Fibroblast of mammary gland (primary cell): ENCODE results near the gene SH3PXD2B.
"Not testable (repeated sequence)": the region's sequence is repeated elsewhere in the genome, so short reads cannot be mapped to it uniquely, and the experiment has no call there.

Experiments used
- DNase-seq: peaks from one replicate; pipeline ENCODE4 v3.0.0-alpha.2; 2010; ENCODE audit warnings: low read depth
- H3K4me3 ChIP-seq: 2 replicates; pipeline ENCODE4 v1.5.1; 2011; ENCODE audit warnings: low read depth, mild to moderate bottlenecking, low read length, moderate library complexity; ENCODE audit not compliant: control insufficient read depth
- TF ChIP-seq, protein P1 (sequence below): conservative IDR thresholded peaks from 2 replicates; pipeline ENCODE4 v1.5.1; 2011; ENCODE audit warnings: low read depth, low read length, inconsistent platforms; ENCODE audit not compliant: control insufficient read depth, insufficient read depth

The SH3PXD2B gene

DNA sequence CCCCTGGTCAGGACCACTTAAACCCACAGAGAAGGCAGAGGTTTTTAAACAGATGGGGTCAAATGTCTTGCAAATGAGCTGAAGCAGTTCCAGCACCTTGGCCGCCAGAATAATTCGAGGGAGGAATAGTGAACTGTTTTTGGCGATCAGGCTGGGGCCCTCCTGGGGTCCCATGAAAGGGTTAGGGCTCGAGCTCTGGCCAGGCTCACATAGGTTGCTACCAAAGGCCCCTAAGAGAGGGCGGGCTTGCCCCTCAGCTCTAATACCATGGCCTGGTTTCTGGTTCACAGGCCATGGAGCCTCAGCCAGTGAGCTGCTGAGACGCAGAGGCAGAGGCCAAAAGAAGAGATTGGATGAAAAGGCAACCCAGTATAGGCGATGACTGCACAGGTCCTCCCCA, 96.0 kb downstream of the SH3PXD2B start:
- no peak for DNase-seq
- TF ChIP-seq, protein P1, sequence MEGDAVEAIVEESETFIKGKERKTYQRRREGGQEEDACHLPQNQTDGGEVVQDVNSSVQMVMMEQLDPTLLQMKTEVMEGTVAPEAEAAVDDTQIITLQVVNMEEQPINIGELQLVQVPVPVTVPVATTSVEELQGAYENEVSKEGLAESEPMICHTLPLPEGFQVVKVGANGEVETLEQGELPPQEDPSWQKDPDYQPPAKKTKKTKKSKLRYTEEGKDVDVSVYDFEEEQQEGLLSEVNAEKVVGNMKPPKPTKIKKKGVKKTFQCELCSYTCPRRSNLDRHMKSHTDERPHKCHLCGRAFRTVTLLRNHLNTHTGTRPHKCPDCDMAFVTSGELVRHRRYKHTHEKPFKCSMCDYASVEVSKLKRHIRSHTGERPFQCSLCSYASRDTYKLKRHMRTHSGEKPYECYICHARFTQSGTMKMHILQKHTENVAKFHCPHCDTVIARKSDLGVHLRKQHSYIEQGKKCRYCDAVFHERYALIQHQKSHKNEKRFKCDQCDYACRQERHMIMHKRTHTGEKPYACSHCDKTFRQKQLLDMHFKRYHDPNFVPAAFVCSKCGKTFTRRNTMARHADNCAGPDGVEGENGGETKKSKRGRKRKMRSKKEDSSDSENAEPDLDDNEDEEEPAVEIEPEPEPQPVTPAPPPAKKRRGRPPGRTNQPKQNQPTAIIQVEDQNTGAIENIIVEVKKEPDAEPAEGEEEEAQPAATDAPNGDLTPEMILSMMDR: no peak
- no peak overlapping the region for H3K4me3 ChIP-seq

DNA sequence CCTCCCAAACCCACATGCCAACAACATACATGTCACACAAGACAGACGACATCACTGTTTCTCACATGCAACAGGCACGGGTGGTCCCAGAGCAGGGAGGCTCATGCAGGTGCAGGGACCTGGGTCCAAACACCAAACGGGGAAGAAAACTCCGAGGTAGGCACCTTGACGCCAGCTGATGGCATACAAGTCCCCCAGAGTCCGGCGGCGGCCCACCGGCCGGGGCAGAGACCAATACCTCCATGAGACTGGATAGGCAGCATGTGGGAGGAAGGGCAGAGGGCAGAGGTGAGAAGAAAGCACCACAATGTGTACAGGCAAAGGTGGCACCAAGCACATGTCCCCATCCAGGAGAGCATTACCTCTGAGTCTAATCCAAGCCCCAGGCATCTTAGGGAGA, 97.8 kb downstream of the SH3PXD2B start:
- DNase-seq: no peak
- TF ChIP-seq, protein P1: no peak

DNA sequence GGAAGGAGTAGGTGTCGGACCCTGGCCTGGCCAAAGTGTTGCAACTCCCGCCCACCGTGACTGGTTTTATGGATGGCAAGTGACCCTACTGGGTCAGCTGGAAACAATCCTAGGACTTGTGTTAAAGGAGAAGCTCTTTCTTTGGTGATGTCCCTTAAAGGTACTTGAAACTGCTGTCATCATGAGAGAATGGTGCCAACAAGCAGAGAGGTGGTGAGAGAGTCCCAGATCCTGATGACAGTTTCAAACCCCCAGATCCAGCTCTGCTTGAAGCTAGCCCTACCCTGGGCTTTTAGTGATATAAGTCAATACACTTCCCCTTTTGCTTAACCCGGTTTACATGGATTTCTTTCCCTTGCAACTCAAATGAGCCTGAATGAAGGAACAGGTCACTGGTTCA, 98.3 kb downstream of the SH3PXD2B start:
- no peak overlapping the region for H3K4me3 ChIP-seq
- no peak for DNase-seq
- TF ChIP-seq, protein P1: no peak

More for the DNA sequence above, 97.8 kb downstream of the SH3PXD2B start:
- no peak overlapping the region for H3K4me3 ChIP-seq

DNA sequence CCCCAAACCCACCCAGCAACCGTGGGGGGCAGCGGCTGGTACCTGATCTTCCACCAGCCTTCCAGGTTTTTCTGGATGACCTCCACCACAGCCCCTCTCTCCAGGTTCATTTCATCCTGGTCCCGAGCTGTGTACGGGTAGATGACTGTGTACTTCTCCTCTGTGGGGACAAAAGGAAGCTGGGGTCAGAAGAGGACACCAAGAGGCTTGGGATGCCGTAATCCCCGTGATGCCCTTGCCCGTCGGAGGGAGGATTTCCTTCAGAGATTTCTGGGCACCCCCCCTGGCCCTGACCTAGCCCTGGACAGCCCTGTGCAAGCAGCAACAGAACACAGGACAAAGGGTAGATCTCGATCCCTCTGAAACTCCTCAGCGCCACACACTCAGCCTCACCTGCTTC, 100.5 kb downstream of the SH3PXD2B start:
- H3K4me3 ChIP-seq: no peak overlapping the region
- no peak for DNase-seq
- TF ChIP-seq, protein P1: no peak

DNA sequence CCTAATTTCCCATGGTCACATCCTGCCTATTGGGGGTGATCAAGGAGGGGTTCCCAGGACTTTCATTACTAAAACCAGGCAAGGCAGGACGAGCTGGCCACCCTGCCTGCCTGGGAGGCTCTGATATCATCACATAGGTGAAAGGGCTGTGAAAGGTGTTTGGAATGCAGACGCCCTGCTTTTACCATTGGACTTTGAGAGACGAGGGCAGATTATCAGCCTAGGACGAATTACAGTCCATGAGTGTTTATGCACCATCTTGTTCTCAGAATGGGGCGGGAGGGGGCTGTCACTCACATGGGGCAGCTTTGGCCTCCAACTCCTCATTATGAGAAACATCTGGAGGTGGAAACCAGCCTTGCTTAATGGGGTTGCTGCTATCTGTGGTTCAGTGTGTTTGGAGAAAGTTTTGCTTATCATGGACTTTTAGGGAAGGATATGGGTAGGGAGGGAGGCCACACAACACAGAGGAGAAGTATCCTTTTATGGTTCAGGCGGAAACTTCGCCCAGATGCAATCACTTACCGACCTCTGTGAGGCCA, 101.0 kb downstream of the SH3PXD2B start:
- TF ChIP-seq, protein P1: no peak
- no peak overlapping the region for H3K4me3 ChIP-seq
- DNase-seq: no peak

DNA sequence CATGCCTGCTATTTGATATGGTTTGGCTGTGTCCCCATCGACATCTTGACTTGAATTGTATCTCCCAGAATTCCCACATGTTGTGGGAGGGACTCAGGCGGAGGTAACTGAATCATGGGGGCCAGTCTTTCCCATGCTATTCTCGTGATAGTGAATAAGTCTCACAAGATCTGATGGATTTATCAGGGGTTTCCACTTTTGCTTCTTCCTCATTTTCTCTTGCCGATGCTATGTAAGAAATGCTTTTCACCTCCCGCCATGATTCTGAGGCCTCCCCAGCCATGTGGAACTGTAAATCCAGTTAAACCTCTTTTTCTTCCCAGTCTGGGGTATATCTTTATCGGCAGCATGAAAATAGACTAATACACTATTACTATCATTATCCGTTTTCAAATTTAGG, 101.8 kb downstream of the SH3PXD2B start:
- H3K4me3 ChIP-seq: not testable (repeated sequence)

DNA sequence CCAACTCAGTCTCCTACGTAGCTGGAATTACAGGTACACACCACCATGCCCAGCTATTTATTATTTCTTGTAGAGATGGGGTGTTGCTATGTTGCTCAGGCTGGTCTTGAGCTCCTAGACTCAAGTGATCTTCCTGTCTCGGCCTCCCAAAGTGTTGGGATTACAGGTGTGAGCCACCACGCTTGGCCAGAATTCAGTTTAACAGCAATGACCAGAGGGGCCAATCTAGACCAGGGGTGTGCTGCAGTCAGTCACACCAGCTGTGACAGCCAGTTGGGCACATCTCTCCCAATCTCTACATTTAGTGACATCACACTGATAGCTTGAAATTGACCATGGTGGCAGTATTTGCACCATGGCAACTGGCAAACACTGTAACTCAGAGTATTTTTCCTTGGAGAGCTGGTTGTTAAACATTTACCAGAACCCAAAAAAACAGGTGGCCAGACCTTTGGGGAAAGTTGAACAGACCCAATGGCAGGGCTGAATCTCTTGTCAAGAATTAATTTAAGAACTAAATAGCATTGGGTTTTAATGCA, 103.0 kb downstream of the SH3PXD2B start:
- DNase-seq: no peak
- TF ChIP-seq, protein P1: no peak
- H3K4me3 ChIP-seq: no peak overlapping the region

More for the DNA sequence above, 101.8 kb downstream of the SH3PXD2B start:
- DNase-seq: not testable (repeated sequence)
